GM12873 (cell line): Measurements from ENCODE around the gene SLC29A2.

Experiments used
- CTCF ChIP-seq: IDR thresholded peaks from 2 replicates; pipeline ENCODE4 v1.5.1; 2012; ENCODE audit warnings: low read depth, mild to moderate bottlenecking, moderate library complexity, low read length, control low read depth; ENCODE audit not compliant: insufficient read depth; ENCODE audit errors: missing control alignments

SLC29A2 gene

GRCh38 chr11:66339686-66340483 lies 31.7 kb downstream of the SLC29A2 start:
- no peak for TF ChIP-seq CTCF

GRCh38 chr11:66339162-66339675 lies 32.3 kb downstream of the SLC29A2 start:
- no peak for TF ChIP-seq CTCF

GRCh38 chr11:66338276-66339161 lies 33.0 kb downstream of the SLC29A2 start:
- TF ChIP-seq CTCF, result no peak

GRCh38 chr11:66337103-66337899 lies 34.3 kb downstream of the SLC29A2 start:
- no peak for TF ChIP-seq CTCF

GRCh38 chr11:66336234-66337102 lies 35.1 kb downstream of the SLC29A2 start, which contains the start of gene RIN1:
Gene RIN1, minus strand, starts transcription at chr11:66336434. Its CDS starts 32 bp downstream, at chr11:66336402.
- peak; percentile 29 for TF ChIP-seq CTCF

- no peak for TF ChIP-seq CTCF
Observed at GRCh38 chr11:66335531-66336233, 35.9 kb downstream of the SLC29A2 start.
